ENCODE results near the gene CHD6. TPM values are rescaled to one million over a fixed set of nuclear protein-coding genes. Genes with fewer than 3 reads are reported as not detected.
"Not testable (repeated sequence)": the region's sequence is repeated elsewhere in the genome, so short reads cannot be mapped to it uniquely, and the experiment has no call there.

Gene CHD6
- total and polyA plus RNA-seq, 3 experiments from 2014 or later = 24.6 to 59.5 (median 25.3) TPM

DNA sequence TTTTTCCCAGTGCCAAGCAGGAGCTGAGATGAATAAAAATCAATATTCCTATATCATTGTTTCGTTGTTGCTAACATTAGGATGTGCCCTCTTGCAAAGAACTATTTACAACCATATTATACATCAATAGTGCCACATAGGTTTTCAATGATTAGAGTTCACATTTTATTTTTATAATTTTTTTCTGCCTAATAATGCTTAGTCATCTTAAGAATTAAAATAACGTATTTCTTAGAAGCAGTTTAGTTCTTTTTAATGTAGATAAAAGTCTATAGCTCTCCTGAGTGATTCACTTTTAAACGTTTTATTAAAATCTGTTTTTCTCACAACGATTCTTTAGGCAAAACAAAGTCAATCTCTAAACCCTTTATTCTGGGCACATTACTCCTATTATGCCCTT lies 71.6 kb downstream of the CHD6 start:
- peaks cover 14 to 57% (median 48%) of the 10 kb centered on the region in 3 donors for H3K4me1 Mint-ChIP-seq
- H3K27me3 ChIP-seq (ENCODE audit: insufficient read depth, low read length, poor library complexity, severe bottlenecking) = no peaks in the 10 kb centered on the region
- no peak for DNase-seq
- peaks cover 9 to 36% (median 24%) of the 10 kb centered on the region in 3 donors for H3K36me3 Mint-ChIP-seq
- H3K9me3 ChIP-seq (ENCODE audit: low read length) = no peaks in the 10 kb centered on the region
- H3K9me3 Mint-ChIP-seq = peaks cover 0 to 5% (median 0%) of the 10 kb centered on the region in 5 donors
- H3K4me1 ChIP-seq (ENCODE audit: insufficient read depth, low read length) = no peaks in the 10 kb centered on the region
- no peaks in the 10 kb centered on the region for H3K36me3 ChIP-seq (ENCODE audit: insufficient read depth, low read length)
- no peak overlapping the region for H3K27ac ChIP-seq (ENCODE audit: low read depth, low read length)
- ChIA-PET CTCF (no interaction called here), POLR2A (no interaction called here)
- H3K4me3 Mint-ChIP-seq = no peak overlapping the region
- H3K27me3 Mint-ChIP-seq = no peaks in the 10 kb centered on the region
- H3K27ac Mint-ChIP-seq = no peak overlapping the region
- no peak overlapping the region for H3K4me3 ChIP-seq (ENCODE audit: low read length)

DNA sequence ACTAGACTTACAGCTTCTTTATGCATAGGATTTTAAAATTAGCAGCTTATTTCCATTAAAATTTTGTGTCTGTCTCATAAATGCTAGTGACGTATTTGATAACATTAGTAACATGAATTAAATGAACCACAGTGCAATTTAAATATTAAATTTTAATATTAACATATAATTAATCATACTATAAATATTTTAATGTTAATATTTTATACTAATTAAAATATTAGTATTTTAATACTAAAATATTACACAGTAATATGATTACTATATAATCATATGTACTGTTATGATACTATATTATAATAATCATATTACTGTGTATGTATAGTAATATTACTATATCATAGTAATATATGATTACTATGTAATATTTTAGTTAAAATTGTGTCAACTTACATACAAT lies 73.7 kb downstream of the CHD6 start:
- H3K36me3 ChIP-seq (ENCODE audit: insufficient read depth, low read length) = no peaks in the 10 kb centered on the region
- no peaks in the 10 kb centered on the region for H3K4me1 ChIP-seq (ENCODE audit: insufficient read depth, low read length)
- H3K9me3 ChIP-seq (ENCODE audit: low read length) = no peaks in the 10 kb centered on the region
- CTCF ChIA-PET = no interaction called here
- Mint-ChIP-seq H3K27ac (no peak overlapping the region), H3K4me3 (no peak overlapping the region), H3K27me3 (no peaks in the 10 kb centered on the region), H3K4me1 (peaks cover 19 to 60% (median 48%) of the 10 kb centered on the region in 3 donors), H3K9me3 (no peaks in the 10 kb centered on the region), H3K36me3 (peaks cover 10 to 39% (median 10%) of the 10 kb centered on the region in 3 donors)
- POLR2A ChIA-PET = no interaction called here
- H3K4me3 ChIP-seq (ENCODE audit: low read length) = no peak overlapping the region
- no peaks in the 10 kb centered on the region for H3K27me3 ChIP-seq (ENCODE audit: insufficient read depth, low read length, poor library complexity, severe bottlenecking)
- no peak for DNase-seq
- H3K27ac ChIP-seq (ENCODE audit: low read depth, low read length) = no peak overlapping the region

DNA sequence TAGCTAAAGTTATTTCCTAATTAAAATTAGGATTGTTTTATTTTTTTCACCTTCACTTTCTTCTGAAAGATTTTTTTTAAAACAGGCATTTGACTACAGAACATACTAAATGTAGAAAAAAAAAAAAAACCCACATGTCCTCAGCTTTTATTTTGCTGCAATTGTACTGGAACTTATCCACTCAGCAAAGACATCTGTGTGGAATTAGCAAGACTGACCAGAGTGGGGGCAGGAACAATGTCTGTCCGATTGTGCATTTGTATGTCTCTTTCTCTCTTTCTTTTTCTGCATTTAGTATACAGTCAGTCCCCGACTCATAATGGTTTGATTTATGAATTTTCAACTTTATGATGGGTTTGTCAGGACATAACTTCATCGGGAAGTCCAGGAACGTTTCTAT lies 77.3 kb downstream of the CHD6 start:
- Mint-ChIP-seq H3K4me3 (no peak overlapping the region), H3K36me3 (peaks cover 26 to 45% (median 27%) of the 10 kb centered on the region in 3 donors), H3K27ac (peak overlapping the region in 1 of 8 donors; percentile 3), H3K4me1 (peaks cover 18 to 47% (median 33%) of the 10 kb centered on the region in 3 donors), H3K27me3 (no peaks in the 10 kb centered on the region), H3K9me3 (peaks cover 0 to 11% (median 5%) of the 10 kb centered on the region in 5 donors)
- H3K4me3 ChIP-seq (ENCODE audit: low read length) = no peak overlapping the region
- H3K27me3 ChIP-seq (ENCODE audit: insufficient read depth, low read length, poor library complexity, severe bottlenecking) = no peaks in the 10 kb centered on the region
- CTCF ChIA-PET = no interaction called here
- POLR2A ChIA-PET = no interaction called here
- no peaks in the 10 kb centered on the region for H3K4me1 ChIP-seq (ENCODE audit: insufficient read depth, low read length)
- no peak overlapping the region for H3K27ac ChIP-seq (ENCODE audit: low read depth, low read length)
- H3K36me3 ChIP-seq (ENCODE audit: insufficient read depth, low read length) = no peaks in the 10 kb centered on the region
- no peak for DNase-seq
- H3K9me3 ChIP-seq (ENCODE audit: low read length) = no peaks in the 10 kb centered on the region

DNA sequence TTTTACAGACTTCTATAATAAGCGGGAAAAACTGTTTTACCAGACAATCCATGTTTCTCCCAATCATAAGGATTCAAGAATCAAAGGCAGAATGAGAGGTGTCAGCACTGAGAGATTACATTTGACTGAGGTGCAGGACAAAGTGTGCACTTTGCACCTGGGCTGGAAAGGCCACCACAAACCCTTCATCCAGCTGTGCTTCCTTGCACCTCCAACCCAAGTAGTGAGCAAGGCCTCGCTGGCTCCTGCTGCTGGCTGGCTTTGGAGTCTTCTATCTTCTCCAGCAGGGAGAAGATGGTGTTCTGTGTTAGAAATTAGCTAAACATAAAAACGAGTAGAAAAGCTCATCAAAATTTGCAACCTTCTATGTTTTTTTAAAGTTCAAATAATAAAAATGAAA lies 77.7 kb downstream of the CHD6 start:
- peak overlapping the region in 2 of 8 donors; percentile 22 to 30 for H3K27ac Mint-ChIP-seq
- H3K27me3 Mint-ChIP-seq = no peaks in the 10 kb centered on the region
- Histone ChIP-seq H3K27ac (ENCODE audit: low read depth, low read length) (no peak overlapping the region), H3K4me3 (ENCODE audit: low read length) (no peak overlapping the region), H3K4me1 (ENCODE audit: insufficient read depth, low read length) (no peaks in the 10 kb centered on the region), H3K36me3 (ENCODE audit: insufficient read depth, low read length) (no peaks in the 10 kb centered on the region), H3K9me3 (ENCODE audit: low read length) (no peaks in the 10 kb centered on the region), H3K27me3 (ENCODE audit: insufficient read depth, low read length, poor library complexity, severe bottlenecking) (no peaks in the 10 kb centered on the region)
- POLR2A ChIA-PET = no interaction called here
- DNase-seq = no peak
- peaks cover 0 to 11% (median 5%) of the 10 kb centered on the region in 5 donors for H3K9me3 Mint-ChIP-seq
- peaks cover 15 to 43% (median 30%) of the 10 kb centered on the region in 3 donors for H3K4me1 Mint-ChIP-seq
- CTCF ChIA-PET = no interaction called here
- no peak overlapping the region for H3K4me3 Mint-ChIP-seq
- peaks cover 26 to 43% (median 27%) of the 10 kb centered on the region in 3 donors for H3K36me3 Mint-ChIP-seq

DNA sequence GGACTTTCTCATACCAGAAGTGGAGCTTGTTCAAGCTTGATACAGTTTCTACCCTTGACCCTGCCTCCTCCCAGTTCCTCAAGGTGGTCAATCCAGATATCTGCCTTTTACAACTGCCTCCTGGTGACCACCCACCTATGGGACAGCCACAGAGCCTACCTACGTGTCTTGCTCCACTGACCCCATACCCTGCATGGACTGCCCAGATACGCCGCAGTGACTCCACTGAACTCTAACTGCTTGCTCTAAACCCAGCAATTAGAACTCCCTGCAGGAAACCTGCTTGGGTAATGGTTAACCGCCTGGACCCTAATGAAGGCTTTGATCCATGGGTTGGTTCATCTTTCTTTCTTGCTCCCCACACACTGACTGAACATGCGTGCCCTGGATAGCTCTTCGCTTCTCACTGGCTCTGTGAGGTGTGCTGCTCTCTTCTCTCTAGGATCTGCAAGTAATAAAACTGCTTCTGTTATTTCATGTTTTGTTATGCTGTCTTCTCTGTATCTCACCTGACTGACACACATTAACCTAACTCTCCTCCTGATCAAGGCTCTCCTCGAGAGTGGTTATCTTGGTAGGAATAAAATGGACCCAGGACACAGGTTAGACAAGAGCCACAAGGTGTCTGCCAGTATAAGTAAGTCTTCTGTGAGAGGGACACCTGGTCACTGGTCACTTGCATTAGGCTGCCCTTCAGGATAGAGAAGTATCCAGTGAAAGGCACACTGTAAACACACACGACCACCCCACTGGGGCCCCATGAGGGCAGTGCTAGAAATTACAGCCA lies 79.2 kb downstream of the CHD6 start:
- no peaks in the 10 kb centered on the region for H3K27me3 ChIP-seq (ENCODE audit: insufficient read depth, low read length, poor library complexity, severe bottlenecking)
- no peak for DNase-seq
- CTCF ChIA-PET = no interaction called here
- POLR2A ChIA-PET = no interaction called here
- Mint-ChIP-seq H3K27me3 (no peaks in the 10 kb centered on the region), H3K4me3 (no peak overlapping the region), H3K36me3 (peaks cover 26 to 46% (median 27%) of the 10 kb centered on the region in 3 donors), H3K9me3 (peaks cover 0 to 11% (median 5%) of the 10 kb centered on the region in 5 donors), H3K27ac (peak overlapping the region in 1 of 8 donors; percentile 64), H3K4me1 (peaks cover 17 to 46% (median 40%) of the 10 kb centered on the region in 3 donors)
- H3K4me3 ChIP-seq (ENCODE audit: low read length) = no peak overlapping the region
- no peak overlapping the region for H3K27ac ChIP-seq (ENCODE audit: low read depth, low read length)
- H3K9me3 ChIP-seq (ENCODE audit: low read length) = no peaks in the 10 kb centered on the region
- H3K36me3 ChIP-seq (ENCODE audit: insufficient read depth, low read length) = no peaks in the 10 kb centered on the region
- no peaks in the 10 kb centered on the region for H3K4me1 ChIP-seq (ENCODE audit: insufficient read depth, low read length)

DNA sequence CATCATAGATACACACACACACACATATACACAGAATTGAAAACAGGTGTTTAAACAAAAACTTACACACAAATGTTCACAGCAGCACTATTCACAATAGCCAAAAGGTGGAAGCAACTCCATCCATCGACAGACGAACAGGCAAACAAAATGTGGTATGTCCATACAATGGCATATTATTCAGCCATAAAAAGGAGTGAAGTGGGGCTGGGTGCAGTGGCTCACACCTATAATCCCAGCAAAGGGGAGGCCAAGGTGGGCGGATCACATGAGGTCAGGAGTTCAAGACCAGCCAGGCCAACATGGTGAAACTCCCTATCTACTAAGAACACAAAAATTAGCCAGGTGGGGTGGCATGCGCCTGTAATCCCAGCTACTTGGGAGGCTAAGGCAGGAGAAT lies 80.3 kb downstream of the CHD6 start:
- ChIA-PET POLR2A (no interaction called here), CTCF (no interaction called here)
- no peaks in the 10 kb centered on the region for H3K9me3 ChIP-seq (ENCODE audit: low read length)
- H3K27me3 ChIP-seq (ENCODE audit: insufficient read depth, low read length, poor library complexity, severe bottlenecking) = no peaks in the 10 kb centered on the region
- H3K4me3 ChIP-seq (ENCODE audit: low read length) = no peak overlapping the region
- no peak overlapping the region for H3K27ac Mint-ChIP-seq
- no peaks in the 10 kb centered on the region for H3K4me1 ChIP-seq (ENCODE audit: insufficient read depth, low read length)
- DNase-seq = no peak
- H3K27ac ChIP-seq (ENCODE audit: low read depth, low read length) = no peak overlapping the region
- no peak overlapping the region for H3K4me3 Mint-ChIP-seq
- peaks cover 2% of the 10 kb centered on the region for H3K36me3 ChIP-seq (ENCODE audit: insufficient read depth, low read length)
- H3K9me3 Mint-ChIP-seq = peaks cover 0 to 11% (median 5%) of the 10 kb centered on the region in 5 donors
- H3K27me3 Mint-ChIP-seq = no peaks in the 10 kb centered on the region
- peaks cover 27 to 52% (median 31%) of the 10 kb centered on the region in 3 donors for H3K36me3 Mint-ChIP-seq
- peaks cover 17 to 46% (median 34%) of the 10 kb centered on the region in 3 donors for H3K4me1 Mint-ChIP-seq

DNA sequence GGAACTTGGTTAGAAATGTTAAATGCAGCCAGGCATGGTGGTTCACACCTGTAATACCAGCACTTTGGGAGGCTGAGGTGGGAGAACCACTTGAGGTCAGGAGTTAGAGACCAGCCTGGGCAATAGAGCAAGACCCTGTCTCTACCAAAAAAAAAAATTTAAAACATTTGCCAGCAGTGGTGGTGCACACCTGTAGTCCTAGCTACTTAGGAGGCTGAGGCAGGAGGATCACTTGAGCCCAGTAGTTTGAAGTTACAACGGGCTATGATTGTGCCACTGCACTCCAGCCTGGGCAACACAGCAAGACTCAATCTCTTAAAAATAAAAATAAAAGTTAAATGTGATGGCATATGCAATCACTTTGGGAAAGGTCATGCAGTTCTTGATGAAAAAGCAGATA lies 82.6 kb downstream of the CHD6 start:
- DNase-seq; H3K9me3 ChIP-seq (ENCODE audit: low read length); CTCF ChIA-PET; POLR2A ChIA-PET; H3K27ac ChIP-seq (ENCODE audit: low read depth, low read length); H3K4me3 ChIP-seq (ENCODE audit: low read length); H3K4me3 Mint-ChIP-seq; H3K27me3 Mint-ChIP-seq; H3K36me3 ChIP-seq (ENCODE audit: insufficient read depth, low read length); H3K27me3 ChIP-seq (ENCODE audit: insufficient read depth, low read length, poor library complexity, severe bottlenecking); H3K4me1 ChIP-seq (ENCODE audit: insufficient read depth, low read length): not testable (repeated sequence)
- peaks cover 22 to 50% (median 26%) of the 10 kb centered on the region in 3 donors for H3K4me1 Mint-ChIP-seq
- peak overlapping the region in 1 of 8 donors; percentile 21 for H3K27ac Mint-ChIP-seq
- H3K36me3 Mint-ChIP-seq = peaks cover 32 to 61% (median 40%) of the 10 kb centered on the region in 3 donors
- H3K9me3 Mint-ChIP-seq = peaks cover 0 to 11% (median 5%) of the 10 kb centered on the region in 5 donors

DNA sequence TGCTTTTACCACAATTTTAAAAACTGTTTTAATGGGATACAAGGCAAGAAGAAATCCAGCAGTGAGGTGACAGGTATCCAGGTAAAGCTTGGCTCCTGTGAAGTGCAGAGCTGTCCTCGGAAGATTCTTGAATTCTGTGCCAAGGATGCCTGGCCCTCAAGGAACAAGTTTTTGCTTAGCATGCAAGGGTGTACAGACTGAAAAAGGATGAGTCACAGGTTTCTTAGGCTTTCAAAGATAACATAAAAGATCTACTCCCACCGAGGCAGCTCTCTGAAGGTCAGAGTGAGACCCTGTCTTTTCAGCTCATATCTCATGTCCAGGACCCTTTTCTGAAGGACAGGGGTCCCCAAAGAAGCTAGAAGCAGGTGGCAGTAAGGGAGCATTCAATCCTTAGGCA lies 83.3 kb downstream of the CHD6 start:
- H3K9me3 ChIP-seq (ENCODE audit: low read length) = no peaks in the 10 kb centered on the region
- CTCF ChIA-PET = no interaction called here
- peaks cover 18 to 44% (median 22%) of the 10 kb centered on the region in 3 donors for H3K4me1 Mint-ChIP-seq
- H3K4me3 Mint-ChIP-seq = no peak overlapping the region
- DNase-seq = no peak
- H3K4me3 ChIP-seq (ENCODE audit: low read length) = no peak overlapping the region
- H3K27ac Mint-ChIP-seq = peak overlapping the region in 2 of 8 donors; percentile 21 to 32
- POLR2A ChIA-PET = no interaction called here
- H3K27me3 ChIP-seq (ENCODE audit: insufficient read depth, low read length, poor library complexity, severe bottlenecking) = no peaks in the 10 kb centered on the region
- no peaks in the 10 kb centered on the region for H3K4me1 ChIP-seq (ENCODE audit: insufficient read depth, low read length)
- no peak overlapping the region for H3K27ac ChIP-seq (ENCODE audit: low read depth, low read length)
- peaks cover 26 to 56% (median 35%) of the 10 kb centered on the region in 3 donors for H3K36me3 Mint-ChIP-seq
- H3K36me3 ChIP-seq (ENCODE audit: insufficient read depth, low read length) = peaks cover 4% of the 10 kb centered on the region
- H3K9me3 Mint-ChIP-seq = peaks cover 0 to 11% (median 5%) of the 10 kb centered on the region in 5 donors
- no peaks in the 10 kb centered on the region for H3K27me3 Mint-ChIP-seq
